C4-2B (cell line): ENCODE results near the gene TMEM182.

Experiments used
- H3K27ac ChIP-seq: fragments of 450-650 bp; 2 replicates; pipeline ENCODE4 v1.5.1; 2017
- ZFX ChIP-seq: fragments of 450-650 bp; IDR thresholded peaks from 2 replicates; pipeline ENCODE4 v1.6.1; 2017
- TF ChIP-seq, protein P1 (sequence below): fragments of 450-650 bp; conservative IDR thresholded peaks from 2 replicates; pipeline ENCODE4 v1.5.1; 2017; ENCODE audit warnings: mild to moderate bottlenecking

The TMEM182 gene

DNA sequence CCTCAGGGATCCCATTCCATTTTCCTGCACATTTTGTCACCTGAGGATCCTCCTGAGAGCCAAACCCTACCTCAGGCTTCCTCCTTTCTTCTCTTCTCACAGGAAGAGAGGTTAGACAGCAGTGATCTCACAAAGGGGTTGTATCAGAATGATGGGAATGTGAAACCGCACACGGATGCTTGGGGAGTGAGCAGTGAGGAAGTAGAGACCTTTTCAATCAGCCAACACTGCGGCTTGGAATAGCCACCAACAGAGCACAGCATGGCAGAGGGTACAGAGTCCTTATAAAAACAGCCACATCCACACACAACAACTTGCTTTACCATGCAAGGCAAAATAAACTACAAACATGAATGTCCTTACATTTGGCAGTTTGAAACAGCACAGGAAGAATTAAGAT, 8.7 kb downstream of the TMEM182 start:
- H3K27ac ChIP-seq: no peak overlapping the region
- TF ChIP-seq, protein P1, sequence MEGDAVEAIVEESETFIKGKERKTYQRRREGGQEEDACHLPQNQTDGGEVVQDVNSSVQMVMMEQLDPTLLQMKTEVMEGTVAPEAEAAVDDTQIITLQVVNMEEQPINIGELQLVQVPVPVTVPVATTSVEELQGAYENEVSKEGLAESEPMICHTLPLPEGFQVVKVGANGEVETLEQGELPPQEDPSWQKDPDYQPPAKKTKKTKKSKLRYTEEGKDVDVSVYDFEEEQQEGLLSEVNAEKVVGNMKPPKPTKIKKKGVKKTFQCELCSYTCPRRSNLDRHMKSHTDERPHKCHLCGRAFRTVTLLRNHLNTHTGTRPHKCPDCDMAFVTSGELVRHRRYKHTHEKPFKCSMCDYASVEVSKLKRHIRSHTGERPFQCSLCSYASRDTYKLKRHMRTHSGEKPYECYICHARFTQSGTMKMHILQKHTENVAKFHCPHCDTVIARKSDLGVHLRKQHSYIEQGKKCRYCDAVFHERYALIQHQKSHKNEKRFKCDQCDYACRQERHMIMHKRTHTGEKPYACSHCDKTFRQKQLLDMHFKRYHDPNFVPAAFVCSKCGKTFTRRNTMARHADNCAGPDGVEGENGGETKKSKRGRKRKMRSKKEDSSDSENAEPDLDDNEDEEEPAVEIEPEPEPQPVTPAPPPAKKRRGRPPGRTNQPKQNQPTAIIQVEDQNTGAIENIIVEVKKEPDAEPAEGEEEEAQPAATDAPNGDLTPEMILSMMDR: no peak
- TF ChIP-seq ZFX: no peak

DNA sequence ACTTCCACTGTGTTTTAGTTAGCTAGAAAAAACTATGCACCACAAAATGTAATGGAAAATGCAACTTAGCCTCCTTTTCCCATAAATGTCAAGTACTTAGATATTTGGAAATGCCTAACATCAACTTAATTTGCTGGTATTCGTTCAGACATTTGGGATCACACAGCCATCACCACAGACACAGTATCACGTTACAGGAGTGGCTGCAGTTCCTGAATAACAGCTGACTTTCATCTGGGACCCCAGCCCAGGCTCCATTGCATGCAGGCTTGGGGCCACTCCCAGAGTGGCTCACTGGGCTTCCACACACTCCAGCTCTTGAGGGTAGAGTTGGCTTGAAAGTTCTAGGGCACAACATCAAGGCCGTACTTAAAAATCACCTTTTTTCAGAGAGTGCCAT, 9.3 kb downstream of the TMEM182 start:
- H3K27ac ChIP-seq: no peak overlapping the region
- TF ChIP-seq ZFX: no peak
- TF ChIP-seq, protein P1: no peak

DNA sequence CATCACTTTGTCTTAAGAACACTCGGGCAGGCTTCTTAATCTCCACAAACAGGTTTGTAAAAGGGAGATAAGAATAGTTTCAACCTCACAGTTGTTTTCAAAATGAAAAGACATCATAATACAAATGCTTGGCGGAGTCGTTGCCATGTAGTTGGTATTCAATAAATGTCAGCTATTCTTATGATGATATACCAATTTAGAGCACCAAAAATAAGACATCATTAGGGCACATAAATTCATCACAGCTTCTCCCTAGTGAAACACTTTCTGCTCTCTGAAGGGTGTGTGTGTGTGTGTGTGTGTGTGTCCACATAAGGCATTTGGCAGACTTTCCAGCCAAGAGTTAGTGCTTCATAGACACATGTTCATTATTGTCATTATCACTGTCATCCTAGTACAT, 10.8 kb downstream of the TMEM182 start:
- no peak overlapping the region for H3K27ac ChIP-seq
- TF ChIP-seq, protein P1: no peak
- TF ChIP-seq ZFX: no peak

- H3K27ac ChIP-seq: no peak overlapping the region
- TF ChIP-seq, protein P1: no peak
- TF ChIP-seq ZFX: no peak
Measured at GRCh38 chr2:102773149-102773705, 11.4 kb downstream of the TMEM182 start.

- no peak overlapping the region for H3K27ac ChIP-seq
- no peak for TF ChIP-seq ZFX
- TF ChIP-seq, protein P1: no peak
Measured at GRCh38 chr2:102778260-102778659, 16.4 kb downstream of the TMEM182 start.

DNA sequence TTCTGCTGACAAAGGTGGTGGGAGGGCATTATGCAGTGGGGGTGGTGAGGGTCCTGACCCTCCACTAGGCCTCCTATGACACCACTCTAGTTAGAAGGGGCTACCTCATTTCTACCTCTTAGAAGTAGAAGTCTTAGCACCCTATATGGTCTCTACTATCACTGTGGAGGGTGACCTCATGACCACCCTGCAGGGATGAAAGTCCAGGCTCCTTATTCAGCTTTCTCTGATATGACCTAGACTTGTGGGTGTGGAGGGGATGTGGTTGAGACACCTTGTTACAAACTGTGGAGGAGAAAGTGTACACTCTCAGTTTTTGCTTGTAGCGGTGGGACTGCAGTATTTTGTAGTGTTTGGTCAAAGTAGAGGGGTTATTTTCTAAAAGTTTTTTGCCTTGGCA, 18.6 kb downstream of the TMEM182 start:
- TF ChIP-seq ZFX: no peak
- TF ChIP-seq, protein P1: no peak
- H3K27ac ChIP-seq: no peak overlapping the region

GRCh38 chr2:102782187-102782586, 20.4 kb downstream of the TMEM182 start:
- no peak for TF ChIP-seq ZFX
- TF ChIP-seq, protein P1: no peak
- H3K27ac ChIP-seq: no peak overlapping the region
